ENCODE results near the gene CERS1.

Gene CERS1

DNA sequence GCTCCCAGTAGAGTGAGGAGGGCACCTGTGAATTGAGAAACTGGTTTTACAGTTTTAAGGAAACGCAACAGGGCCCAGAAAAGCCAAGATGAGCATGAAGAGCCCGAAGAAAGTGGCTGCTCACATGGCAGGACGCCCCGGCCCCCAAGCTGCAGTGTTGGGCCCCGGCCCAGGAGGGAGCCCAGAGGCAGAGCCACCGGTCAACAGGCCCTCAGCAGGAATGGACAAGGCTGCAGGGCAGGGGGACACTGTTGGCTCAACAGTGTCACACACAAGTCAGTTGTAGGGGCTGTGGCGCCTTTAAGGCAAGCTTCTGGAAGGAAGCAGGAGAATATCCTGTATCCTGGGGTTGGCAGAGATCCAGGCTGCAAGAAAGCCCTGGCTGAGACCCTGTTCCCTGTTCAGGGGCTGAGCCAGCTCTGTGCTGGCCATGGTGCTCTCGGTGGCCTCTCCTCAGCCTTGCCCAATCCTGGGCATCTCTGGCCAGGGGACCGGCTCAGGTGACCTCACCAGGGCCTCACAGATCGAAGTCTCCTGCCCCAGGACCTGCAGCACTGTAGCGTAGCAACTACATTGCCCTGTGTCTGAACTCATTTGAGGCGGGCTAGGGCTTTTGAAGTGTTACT lies 36.2 kb downstream of the CERS1 start:
- in situ Hi-C loops (cut with HindIII; ENCODE audit: low sequenced_read_pairs), result loop anchor here (10.0 kb wide), 1 partner anchor 65 kb away; the partner anchor contains the start of gene COMP

DNA sequence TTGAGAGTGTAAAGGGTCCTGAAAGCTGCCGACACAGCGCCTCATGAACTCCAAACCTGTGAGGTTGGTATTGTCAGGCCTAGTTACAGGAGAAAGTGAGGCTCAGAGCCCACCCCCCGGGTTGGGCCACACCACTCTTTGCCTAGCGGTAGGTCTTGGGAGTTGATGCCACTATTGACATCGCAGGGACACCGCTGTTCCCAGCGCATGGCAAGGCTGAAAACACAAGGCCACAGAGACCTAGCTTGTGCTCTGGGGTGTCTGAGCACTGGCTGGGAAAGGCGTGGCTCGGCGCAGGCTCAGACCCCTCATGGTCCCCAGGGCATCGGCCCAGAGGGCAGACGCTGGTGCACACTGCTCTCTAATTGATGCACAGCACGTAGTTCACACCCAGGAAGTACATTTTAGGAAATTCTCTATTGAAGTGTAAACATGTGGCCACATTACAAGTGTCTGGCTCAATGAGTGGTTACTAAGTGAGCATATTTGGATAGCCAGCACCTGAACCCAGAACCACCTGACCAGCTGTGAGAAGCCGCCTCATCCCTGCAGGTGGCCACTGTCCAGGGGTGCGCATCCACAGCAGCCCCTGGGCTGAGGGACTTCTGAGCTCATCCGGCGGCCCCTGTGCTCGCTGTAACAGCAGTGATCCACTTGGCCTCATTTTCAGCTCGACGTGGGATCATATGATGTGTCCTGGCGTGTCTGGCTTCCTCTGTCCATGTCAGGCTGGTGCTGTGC lies 36.9 kb downstream of the CERS1 start:
- in situ Hi-C loops (cut with HindIII; ENCODE audit: low sequenced_read_pairs), result no loop called here

DNA sequence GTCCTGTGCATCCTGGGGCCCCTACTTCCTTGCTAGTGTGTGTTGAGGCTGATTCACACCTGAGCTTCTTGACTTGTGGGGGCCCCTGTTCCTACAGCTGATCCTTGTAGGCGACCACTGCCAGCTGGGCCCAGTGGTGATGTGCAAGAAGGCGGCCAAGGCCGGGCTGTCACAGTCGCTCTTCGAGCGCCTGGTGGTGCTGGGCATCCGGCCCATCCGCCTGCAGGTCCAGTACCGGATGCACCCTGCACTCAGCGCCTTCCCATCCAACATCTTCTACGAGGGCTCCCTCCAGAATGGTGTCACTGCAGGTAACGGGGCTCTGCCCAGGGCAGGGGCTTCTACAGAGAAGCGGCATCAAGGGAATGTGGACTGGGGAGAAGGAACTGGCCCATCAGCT lies 38.7 kb downstream of the CERS1 start:
- in situ Hi-C loops (cut with HindIII; ENCODE audit: low sequenced_read_pairs), result no loop called here

DNA sequence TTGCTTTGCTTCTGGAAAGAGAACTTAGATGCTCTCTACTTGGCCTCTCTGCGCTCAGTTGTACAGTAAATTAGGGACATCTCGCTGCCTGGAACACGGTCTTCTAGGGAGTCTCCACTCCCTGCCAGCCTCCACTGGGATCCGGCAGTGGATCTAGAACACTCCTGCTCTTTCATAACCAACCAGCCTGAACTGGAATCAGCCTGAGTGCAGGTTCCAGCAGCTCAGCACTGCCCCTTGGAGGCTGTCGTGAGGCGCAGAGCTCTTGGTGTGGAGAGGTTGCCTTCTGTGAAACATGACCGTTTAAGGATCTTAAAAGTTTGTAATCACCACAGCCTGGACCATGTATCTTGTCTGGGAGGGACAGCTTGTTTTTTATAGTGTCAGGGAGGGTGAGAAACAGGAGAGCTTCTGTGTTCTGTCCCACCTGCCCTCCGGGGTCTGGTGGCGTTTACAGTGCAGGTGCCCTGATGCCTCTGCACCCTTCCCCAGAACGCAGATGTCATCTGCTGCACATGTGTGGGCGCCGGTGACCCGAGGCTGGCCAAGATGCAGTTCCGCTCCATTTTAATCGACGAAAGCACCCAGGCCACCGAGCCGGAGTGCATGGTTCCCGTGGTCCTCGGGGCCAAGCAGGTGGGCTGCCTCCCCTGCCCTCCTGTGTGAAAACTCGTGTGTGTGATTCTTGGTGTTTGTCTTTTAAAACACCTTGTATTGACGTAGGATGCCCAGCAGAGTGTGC lies 39.4 kb downstream of the CERS1 start:
- in situ Hi-C loops (cut with HindIII; ENCODE audit: low sequenced_read_pairs), result no loop called here

DNA sequence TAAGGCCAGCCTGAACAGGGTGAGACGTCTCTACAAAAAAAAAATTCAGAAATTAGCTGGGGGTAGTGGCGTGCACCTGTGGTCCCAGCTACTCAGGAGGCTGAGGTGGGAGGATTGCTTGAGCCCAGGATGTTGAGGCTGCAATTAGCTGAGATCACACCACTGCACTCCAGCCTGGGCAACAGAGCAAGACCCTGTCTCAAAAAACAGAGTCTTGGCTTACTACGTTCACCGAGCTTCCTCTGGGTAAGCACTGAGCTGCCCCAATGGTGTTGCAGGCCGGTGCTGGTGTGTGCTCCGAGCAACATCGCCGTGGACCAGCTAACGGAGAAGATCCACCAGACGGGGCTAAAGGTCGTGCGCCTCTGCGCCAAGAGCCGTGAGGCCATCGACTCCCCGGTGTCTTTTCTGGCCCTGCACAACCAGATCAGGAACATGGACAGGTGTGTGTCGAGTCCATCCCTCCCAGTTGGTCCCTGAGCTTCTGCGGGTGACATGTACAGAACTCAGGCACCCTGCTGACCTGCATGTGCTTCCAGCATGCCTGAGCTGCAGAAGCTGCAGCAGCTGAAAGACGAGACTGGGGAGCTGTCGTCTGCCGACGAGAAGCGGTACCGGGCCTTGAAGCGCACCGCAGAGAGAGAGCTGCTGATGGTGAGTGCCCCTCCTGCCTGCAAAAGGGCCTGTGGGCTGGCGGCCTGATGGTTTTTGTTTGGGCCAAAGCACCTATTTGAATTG lies 40.1 kb downstream of the CERS1 start:
- in situ Hi-C loops (cut with HindIII; ENCODE audit: low sequenced_read_pairs), result no loop called here

DNA sequence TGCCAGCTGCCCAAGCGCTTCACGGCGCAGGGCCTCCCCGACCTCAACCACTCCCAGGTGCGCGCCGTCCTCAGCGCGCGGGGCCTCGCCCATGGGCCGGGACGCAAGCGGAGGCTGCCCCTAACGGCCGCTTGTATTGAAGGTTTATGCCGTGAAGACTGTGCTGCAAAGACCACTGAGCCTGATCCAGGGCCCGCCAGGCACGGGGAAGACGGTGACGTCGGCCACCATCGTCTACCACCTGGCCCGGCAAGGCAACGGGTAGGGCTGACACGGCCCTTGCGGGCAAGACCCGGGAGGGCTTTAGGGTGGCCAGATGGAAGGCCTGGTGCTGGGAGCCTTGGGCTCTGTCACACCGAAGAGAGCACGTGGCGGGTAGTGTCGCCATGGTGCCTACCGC lies 41.0 kb downstream of the CERS1 start:
- in situ Hi-C loops (cut with HindIII; ENCODE audit: low sequenced_read_pairs), result no loop called here

DNA sequence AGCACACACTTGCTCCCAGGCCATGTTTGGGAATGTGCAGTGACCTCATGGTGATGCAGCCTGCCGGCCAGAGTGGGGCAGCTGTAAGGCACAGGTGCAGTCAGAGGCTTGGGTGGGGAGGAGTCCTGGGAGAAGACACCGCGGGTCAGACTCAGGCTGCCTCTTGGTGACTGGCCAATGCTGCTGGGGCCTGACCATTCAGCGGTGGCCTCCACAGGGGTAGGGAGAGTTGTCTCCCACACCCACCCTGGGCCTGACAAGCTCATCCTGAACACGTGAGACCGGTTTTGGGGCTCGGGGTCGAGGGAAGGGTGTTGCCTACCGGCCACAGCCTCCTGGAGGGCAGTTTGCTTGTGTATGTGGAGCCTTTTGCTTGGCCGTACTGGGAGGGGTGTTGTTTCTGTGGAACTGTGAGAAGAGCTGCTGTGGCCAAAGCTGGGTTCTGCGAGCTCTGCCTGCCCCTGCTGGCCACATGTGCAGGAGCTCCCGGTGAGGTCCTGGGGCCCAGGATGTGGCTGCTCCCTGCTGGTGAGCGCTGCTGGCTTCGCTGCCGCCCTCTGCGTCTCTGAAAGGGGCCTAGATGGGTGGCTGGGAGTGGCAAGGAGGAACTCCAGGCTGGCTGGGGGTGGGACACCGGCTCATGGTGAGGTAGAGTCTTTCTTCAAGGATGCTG lies 42.1 kb downstream of the CERS1 start:
- in situ Hi-C loops (cut with HindIII; ENCODE audit: low sequenced_read_pairs), result no loop called here

DNA sequence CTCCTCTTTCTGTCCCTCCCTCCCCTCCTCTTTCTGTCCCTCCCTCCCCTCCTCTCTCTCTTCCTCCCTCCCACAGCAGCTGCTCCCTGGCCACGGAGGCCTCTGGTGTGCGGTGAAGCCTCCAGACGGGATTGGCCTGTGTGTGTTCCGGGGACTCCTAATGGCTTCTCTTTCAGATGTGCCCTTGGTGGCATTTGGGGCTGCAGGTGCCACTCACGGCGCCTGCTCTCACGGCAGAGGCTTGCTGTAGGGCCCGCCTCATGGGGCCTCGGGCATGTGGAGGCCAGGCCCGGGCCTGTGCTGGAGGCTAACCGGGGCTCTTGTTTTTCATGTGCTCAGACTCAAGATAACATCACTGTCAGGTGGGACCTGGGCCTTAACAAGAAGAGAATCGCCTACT lies 43.3 kb downstream of the CERS1 start:
- in situ Hi-C loops (cut with HindIII; ENCODE audit: low sequenced_read_pairs), result no loop called here

DNA sequence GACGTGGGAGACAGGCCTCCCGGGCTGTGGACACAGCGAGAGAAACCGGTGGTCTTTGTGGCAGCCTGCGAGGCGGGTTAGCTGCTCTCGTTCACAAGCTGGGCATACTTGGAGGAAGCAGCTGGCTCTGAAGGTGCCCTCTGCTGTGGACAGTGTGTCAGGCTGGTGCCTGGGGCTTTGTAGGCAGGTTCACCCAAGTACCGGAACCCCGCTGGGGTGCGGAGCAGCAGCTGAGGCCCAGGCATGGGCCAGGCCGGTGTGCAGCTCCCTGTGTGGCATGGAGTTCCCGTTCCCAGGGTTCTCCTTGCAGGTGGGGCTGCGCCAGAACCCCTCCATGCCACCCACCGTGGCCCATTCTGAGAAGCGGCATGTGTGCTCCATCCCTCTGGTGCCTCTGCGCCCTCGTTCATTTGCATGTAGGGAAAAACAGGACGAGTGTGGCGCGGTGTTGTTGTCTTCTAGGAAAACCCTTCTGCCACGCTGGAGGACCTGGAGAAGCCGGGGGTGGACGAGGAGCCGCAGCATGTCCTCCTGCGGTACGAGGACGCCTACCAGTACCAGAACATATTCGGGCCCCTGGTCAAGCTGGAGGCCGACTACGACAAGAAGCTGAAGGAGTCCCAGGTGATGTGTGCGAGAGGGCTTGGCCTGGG lies 44.2 kb downstream of the CERS1 start:
- in situ Hi-C loops (cut with HindIII; ENCODE audit: low sequenced_read_pairs), result no loop called here

DNA sequence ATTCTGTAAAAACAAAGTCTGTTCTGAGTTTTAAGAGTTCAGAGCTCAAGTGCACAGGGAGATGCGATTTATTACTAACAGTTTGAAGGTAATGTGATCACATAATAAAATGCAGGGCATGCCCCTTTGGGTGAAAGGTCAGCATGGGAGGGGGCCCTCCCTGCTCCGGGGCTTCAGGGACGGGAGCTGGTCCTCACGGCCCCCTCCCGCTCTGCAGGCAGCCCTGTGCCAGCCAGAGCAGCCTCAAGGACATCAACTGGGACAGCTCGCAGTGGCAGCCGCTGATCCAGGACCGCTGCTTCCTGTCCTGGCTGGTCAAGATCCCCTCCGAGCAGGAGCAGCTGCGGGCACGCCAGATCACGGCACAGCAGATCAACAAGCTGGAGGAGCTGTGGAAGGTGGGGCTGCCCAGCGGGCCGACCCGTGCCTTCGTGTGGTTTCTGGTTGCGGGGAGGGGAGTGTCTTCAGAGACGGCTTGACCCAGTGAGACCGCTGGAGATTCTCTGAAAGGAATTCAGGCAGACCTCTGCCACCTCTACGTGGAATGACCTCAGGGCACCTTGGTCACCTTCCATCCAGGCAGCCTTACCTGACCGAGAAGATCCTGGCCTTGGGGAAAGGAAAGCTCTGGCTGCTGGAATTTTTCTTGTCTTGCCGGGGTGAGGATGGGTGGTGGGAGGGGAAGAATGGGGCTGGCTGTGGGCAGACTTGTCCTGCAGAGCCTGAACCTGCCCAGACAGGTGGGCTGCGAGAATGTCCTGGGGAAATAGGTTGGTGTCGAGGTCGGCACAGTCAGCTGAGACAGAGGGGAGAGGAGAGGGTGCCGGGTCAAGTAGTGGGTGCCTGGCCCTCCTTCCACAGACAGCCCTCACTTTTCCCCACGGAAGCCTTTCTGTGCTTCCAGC lies 45.2 kb downstream of the CERS1 start:
- in situ Hi-C loops (cut with HindIII; ENCODE audit: low sequenced_read_pairs), result no loop called here

DNA sequence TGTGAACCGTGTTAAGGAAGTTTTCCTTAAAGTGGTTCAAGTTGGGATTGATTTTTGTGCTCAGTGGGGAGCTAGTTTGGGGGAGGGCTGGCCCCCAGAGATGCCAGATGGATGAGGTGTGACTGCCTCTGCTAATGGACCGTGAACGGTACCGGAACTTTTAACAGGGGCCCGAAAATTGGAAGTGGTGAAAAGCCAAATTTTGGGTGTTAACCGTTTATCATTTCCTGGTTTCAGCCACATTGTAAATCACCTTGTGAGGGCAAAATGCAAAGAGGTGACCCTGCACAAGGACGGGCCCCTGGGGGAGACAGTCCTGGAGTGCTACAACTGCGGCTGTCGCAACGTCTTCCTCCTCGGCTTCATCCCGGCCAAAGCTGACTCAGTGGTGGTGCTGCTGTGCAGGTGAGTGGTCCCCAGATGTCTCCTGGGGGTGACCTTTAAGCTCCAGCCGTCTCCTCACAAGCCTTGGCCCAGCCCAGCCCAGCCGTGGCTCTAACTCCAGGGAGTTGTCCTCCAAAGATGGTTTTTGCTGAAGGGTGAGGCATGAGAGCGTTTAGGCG lies 46.0 kb downstream of the CERS1 start:
- in situ Hi-C loops (cut with HindIII; ENCODE audit: low sequenced_read_pairs), result loop anchor here (5.0 kb wide), 3 partner anchors 73 to 178 kb away; no protein-coding TSS in a partner anchor

DNA sequence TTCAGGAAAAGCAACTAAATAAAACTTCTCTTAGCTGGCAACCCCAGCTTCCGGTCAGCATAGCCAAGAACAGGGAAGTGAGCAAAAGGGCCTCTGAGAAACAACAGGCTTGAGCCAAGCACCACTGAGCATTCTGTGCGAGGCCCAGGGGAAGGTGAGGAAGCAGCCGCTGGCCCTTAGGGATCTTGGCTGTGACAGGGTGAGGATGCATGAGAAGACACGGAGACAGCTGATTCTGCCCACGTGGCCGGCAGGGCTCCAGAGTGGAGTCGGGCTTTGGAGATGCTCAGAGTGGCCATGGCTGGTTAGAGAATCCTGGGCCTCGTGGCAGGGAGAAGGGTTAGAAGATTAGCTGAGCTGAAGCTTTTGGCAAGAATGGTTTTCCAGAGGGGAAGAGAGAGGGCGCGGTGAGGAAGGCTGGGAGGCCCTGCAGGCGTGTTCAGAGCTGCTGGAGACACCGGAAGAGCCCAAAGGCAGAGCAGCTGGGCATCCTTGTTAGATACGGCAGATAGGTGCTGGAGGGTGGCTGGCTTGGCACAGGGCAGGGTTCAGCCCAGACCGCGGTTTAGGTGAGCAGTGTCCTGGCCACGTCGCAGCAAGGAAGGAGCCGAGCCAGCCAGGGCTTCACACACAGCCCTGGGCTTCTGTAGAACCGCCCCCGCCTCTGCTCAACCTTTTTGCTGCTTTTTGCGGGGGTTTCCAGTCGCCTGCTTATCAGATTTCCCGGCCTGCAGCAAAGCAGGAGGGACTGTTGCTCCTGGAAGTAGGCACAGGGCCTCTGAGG lies 46.9 kb downstream of the CERS1 start:
- in situ Hi-C loops (cut with HindIII; ENCODE audit: low sequenced_read_pairs), result loop anchor here (5.0 kb wide), 3 partner anchors 72 to 177 kb away; no protein-coding TSS in a partner anchor

DNA sequence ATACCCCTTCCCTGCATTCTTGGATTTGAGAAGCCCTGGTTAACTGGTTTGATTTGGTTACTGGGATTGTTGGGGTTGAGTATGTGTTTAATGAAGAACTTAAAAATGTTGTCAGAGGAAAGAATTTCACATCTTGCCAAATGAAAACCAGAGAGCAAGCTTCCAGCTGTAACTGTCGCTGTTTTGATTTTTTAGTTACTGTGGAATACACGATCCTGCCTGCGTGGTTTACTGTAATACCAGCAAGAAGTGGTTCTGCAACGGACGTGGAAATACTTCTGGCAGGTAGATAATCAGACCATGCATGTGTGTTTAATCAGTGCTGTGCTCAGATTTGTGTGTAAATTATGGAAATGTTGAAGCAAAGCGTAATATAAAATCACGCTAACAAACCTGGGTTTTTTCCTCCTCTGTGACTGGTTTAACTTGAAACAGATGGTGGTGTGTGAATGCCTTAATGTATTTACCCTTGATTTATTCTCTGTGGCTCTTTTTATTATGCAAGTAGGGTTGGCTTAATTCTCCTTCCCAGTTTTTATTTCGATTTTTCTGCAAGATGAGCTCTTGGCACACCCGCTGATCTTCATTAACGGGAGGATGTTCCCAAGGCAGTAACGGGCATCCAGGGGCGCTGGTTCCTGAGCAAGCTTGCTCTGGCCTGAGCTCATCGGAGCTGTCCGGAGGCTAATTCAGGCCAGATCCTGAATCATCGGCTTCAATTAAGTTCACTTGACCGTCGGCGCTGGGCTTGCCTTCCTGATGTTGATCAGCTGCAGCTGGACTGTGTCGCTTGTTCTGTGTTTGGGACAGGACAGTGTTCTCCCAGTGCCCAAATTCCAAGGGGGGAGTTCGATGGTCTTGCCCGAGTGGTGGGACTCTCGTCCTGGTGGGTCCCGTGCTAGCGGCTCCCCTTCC lies 48.2 kb downstream of the CERS1 start:
- in situ Hi-C loops (cut with HindIII; ENCODE audit: low sequenced_read_pairs), result loop anchor here (5.0 kb wide), 3 partner anchors 71 to 176 kb away; no protein-coding TSS in a partner anchor

DNA sequence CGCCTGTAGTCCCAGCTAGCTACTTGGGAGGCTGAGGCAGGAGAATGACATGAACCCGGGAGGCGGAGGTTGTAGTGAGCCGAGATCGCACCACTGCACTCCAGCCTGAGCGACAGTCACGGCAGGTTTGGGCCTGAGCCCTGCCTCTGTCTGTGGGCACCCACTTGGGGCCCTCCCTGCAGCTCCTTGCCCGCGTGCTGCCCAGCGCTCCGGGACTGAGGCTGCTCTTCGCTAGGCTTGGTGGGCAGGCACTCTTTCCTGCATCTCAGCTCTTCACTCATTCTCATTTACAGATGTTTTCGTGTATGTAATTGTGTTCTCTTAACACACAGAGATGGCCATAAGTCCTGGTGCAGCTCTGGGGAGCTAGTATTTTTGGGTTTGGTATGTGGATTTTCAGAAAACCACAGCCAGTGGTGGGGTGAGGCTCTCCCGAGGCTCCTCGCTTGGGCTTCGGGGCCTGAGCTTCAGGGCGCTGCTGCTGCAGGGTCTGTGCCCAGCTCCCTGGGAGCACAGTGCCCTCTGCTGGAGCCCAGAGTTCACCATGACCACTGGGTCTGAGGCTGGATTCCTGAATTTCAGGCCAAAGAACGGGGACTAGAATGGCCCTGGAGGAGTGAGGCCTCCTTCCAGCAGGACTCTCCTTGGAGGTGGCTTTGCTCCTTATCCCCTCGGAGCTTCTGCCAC lies 49.0 kb downstream of the CERS1 start:
- in situ Hi-C loops (cut with HindIII; ENCODE audit: low sequenced_read_pairs), result loop anchor here (5.0 kb wide), 3 partner anchors 70 to 175 kb away; no protein-coding TSS in a partner anchor

DNA sequence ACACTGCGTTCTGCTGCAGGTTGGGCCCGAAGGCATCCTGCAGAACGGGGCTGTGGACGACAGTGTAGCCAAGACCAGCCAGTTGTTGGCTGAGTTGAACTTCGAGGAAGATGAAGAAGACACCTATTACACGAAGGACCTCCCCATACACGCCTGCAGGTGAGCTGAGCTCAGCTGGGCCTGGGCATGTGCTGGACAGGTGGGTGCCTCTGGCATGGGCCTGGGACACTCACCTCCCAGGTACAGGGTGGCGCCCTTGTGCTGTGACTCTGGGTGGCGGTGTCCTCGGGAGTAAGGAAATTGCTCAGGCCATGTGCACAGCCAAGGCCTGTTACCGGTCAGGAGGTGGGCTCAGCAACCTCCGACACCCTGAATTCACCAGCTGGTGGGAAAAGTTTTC lies 50.0 kb downstream of the CERS1 start:
- in situ Hi-C loops (cut with HindIII; ENCODE audit: low sequenced_read_pairs), result loop anchor here (5.0 kb wide), 3 partner anchors 69 to 174 kb away; no protein-coding TSS in a partner anchor

DNA sequence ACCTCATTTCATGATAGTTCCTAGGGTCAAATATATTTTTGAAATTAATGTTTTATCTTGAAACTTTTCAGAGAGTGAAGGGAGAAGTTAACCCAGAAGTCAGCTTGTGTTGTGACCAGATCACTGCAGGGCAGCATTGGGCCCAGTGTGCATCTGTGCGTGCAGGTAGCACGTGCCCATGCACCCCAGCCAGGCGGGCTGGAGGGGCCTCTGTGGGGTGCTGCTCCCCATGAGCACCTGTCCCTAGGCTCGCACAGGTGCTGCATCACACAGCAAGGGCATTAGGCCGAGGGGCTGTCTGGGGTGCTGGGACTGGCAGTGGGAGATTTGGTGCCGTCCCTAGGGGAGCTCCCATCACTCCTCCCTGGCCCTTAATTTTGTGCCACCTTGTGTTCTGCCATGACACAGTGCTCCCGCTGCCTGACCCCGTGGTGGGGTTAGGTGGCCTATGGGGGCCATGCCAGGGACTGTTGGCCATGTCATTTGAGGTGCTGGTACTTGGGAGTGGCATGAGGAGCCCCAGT lies 51.1 kb downstream of the CERS1 start:
- in situ Hi-C loops (cut with HindIII; ENCODE audit: low sequenced_read_pairs), result loop anchor here (5.0 kb wide), 3 partner anchors 68 to 173 kb away; no protein-coding TSS in a partner anchor
